HG03175 (cell line): ENCODE data around the gene PRKACB.
"Not testable (repeated sequence)": the region's sequence is repeated elsewhere in the genome, so short reads cannot be mapped to it uniquely, and the experiment has no call there.

Source experiments
- ATAC-seq: cut with Tn5 transposase; IDR thresholded peaks from one replicate; pipeline ENCODE4 v1.9.1; 2021; ENCODE audit warnings: mild to moderate bottlenecking, moderate library complexity; ENCODE audit not compliant: unreplicated experiment

The PRKACB gene

GRCh38 chr1:84143796-84144565, at the start of gene PRKACB:
TSS of gene PRKACB (plus strand) at chr1:84144271. CDS start at chr1:84144362, 91 bp downstream.
- ATAC-seq, result peak; percentile 93

DNA sequence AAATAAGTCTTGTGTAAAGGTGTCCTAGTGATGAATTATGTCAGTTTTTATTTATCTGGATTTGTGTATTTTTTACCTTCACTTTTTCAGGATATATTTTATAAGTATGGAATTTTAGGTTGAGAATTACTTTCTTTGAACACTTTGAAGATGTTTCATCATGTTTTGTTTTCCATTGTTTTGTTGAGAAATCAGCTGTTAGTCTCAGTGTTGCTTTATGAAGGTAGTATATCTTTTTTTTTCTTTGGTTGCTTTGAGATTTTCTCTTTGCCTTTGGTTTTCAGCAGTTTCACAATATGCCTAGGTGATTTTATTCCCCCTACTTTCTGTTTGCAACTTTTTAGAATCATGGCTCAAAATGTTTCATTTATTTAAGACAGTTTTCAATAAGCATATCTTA, 48.8 kb upstream of the PRKACB start:
- ATAC-seq, result no peak

DNA sequence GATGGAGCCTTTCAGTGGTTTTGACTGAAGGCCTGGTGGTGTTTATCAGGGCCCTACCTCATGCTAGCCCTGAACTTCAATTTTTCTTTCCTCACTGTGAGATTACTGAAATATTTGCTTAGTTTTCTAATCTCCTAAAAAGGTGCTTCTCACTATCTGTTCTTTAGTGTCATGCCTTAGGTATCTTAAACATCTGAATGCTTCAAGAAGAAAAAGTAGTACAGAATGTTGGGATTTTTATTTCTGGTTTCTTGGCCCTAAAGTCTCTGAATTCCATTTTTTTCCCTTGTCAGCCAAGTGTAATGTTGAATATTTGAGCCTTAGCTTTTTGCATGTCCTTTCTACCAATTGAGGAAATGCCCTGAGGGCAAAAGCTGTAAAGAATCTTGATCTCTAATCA, 47.9 kb upstream of the PRKACB start:
- ATAC-seq, result no peak

- ATAC-seq, result no peak
Measured at GRCh38 chr1:84101204-84101603, 42.9 kb upstream of the PRKACB start.

- no peak for ATAC-seq
Measured at GRCh38 chr1:84103197-84103992, 40.7 kb upstream of the PRKACB start.

- ATAC-seq, result not testable (repeated sequence)
Measured at GRCh38 chr1:84107538-84107937, 36.5 kb upstream of the PRKACB start.

DNA sequence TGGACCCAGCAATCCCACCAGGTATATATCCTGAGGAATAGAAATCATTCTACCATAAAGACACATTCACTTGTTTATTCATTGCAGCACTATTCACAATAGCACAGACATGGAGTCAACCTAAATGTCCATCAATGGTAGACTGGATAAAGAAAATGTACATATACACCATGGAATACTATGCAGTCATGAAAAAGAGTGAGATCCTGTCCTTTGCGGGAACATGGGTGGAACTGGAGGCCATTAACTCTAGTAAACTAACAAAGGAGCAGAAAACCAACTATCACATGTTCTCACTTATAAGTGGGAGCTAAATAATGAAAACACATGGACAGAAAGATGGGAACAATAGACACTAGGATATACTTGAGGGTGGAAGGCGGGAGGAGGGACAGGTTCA, 36.1 kb upstream of the PRKACB start:
- ATAC-seq, result no peak

- ATAC-seq, result no peak
Measured at GRCh38 chr1:84108900-84109578, 35.0 kb upstream of the PRKACB start.

- no peak for ATAC-seq
Measured at GRCh38 chr1:84110629-84111028, 33.4 kb upstream of the PRKACB start.

GRCh38 chr1:84116558-84116957, 27.5 kb upstream of the PRKACB start:
- ATAC-seq, result no peak

- ATAC-seq, result no peak
Measured at GRCh38 chr1:84117868-84118267, 26.2 kb upstream of the PRKACB start.

DNA sequence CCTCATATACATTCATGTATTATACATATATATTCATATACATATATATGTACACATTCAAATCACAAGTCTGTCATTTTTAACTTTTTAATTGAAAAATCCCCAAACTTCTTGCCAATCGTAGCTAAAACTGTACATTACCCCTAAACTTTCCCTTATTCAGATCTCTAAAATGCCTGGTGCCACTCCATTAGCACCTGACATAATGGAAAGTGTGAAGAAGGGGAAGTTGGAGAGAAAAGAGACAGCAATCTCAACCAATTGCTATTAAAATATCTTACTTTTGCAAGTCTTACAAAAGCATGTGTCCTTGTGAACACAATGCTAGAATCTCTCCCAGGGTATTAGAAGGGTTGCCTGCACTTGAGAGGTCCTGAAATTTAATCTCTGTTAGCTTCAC, 22.7 kb upstream of the PRKACB start:
- ATAC-seq, result no peak

DNA sequence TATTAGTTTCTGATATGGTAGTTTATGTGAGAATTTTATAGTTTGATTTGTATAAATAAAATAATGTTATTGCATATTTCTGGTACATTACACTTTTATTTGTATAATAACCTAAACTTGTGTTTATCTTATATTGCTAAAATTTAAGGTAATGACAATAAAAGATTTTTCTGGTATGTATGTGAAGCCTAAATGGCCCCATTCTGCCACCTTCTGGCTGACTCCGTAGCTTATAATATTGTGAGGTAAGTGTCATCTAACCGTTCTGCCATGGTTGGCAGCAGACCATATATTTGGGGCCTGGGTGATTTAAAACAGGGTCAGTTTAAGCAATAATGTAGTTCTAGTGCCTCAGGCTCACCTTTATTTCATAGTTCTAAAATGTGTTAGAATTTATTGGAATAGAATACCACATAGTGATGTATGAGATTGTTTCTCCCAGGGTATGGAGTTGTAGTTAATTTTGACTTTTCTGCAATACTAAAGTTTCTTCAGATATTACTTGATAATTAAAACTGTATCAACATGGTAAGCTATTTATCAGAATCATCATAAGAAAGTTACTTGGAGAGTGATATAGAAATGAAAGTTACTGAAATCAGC, 21.2 kb upstream of the PRKACB start:
- peak; percentile 81 for ATAC-seq

DNA sequence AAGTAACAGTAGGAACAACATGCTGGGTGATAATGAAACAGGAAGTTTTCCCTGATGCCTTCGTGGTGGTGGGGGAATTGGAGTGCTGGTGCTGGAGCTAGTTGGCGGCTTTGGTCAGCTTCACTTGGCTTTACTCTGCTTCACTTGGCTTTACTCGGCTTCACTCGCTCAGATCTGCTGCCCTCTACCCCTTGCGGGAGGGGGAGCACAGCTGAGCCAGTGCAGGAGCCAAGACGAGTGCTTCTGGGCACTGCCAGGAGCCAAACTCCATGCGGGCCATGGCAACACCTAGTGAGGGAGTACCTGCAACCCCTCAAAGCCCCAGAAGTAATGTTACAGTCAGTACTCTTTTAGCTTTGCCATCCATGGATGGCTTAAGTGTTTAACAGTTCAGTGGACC, 10.6 kb upstream of the PRKACB start:
- no peak for ATAC-seq

- ATAC-seq, result no peak
Measured at GRCh38 chr1:84135341-84135740, 8.7 kb upstream of the PRKACB start.

DNA sequence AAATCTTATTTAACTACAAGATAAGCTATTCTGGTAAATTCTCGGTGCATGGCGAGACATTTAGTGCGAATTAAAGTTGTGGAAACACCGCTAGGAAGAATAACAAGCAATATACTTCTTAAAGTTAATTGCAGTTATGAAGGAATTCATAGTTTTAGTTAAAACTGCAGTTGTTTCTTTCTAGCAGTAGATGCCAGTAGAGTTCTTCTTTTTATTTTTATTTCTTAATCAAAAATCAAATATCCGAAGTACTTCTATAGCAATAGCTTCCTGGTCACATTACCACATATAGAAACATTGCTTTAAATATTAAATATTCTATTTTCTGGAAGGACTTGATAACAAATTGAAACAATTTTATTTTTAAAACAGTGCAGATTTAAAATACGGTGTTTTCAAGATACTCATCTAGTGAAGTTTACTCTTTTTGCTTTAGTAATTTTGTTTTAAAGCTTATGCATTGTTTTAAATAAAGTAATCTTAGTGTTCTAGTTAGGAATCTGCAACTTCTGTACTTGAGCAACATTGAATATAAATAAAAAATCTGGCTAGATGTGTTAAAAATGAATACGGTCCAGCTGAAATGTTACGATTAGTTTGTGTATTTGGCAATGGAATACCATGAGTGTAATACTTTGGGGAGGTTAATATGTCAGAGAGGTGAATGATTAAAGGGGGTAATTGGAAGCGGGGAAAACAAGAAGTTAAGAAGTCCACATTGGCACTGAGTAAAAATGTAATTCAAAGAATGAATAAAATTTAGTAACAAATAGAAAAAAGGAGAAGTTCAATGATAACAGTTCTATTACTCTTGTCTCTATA, 2.7 kb upstream of the PRKACB start:
- ATAC-seq, result no peak

DNA sequence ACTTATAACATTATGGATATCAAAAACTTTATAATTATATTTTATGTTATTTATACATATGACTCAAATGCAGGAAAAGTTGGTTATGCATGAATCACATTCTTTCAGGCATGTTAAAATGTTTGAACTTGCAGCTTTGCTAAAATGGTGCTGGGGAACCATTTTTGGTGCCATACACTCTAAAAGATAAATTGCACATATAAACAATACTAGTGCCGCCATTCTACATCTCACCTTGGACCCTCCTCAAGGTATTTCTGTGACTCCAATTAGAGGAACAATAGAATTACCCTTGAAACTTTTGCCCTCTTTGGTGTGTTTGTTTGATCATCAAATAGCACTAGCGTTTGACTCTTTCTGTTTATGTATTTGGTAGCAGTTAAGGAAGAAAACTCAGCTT, 997 bp downstream of the PRKACB start:
- no peak for ATAC-seq

DNA sequence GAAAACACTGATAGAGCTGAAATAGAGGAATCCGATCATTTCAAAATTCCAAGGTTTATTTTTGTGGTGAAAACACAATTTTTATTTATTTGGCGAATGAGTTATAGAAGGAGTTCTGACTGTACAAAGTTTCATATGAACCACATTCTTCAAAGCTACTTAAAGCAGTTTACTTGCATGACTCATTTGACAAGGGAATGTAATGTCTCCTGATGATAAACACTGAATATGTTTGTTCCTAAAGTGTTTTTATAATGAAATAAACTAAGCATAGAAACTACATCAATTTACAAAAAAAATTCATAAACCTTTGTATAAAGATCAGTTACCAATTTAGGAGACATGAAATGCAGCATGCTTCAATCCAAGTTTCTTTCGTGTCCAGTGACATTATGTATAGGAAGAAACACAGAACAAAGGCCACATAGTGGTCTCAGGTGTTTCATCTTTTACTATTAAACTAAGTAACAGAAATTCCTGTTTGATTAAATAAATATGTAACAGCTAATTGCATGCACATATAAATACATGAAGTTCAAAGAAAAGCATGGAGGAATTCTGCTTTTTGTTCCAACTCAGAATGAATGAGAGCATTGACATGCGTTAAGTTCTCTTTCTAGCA, 2.5 kb downstream of the PRKACB start:
- ATAC-seq, result peak; percentile 46

GRCh38 chr1:84148758-84149157, 4.7 kb downstream of the PRKACB start:
- no peak for ATAC-seq

DNA sequence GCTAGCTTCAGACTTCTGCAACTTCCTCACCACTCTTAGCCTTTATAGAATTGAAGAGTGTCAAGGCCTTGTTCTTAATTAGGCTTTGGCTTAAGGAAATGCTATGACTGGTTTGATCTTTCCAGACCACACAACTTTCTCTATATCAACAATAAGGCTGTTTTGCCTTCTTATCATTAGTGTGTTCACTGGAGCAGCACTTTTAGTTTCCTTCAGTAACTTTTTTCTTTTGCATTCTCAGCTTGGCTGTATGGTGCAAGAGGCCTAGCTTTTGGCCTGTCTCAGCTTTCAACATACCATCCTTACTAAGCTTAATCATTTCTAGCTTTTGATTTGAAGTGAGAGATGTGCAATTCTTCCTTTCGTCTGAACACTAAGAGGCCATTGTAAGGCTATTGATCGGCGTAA, 8.6 kb downstream of the PRKACB start:
- ATAC-seq, result peak; percentile 83
